A673 (cell line): Measurements from ENCODE around the gene GDF9.

Experiments
- EZH2 ChIP-seq: fragments of 200-600 bp; sonication (generic); IDR thresholded peaks from 2 replicates; pipeline ENCODE4 v1.6.1; 2017; ENCODE audit warnings: borderline replicate concordance, low read depth, mild to moderate bottlenecking, mixed read lengths, antibody characterized with exemption, low read length; ENCODE audit not compliant: poor library complexity, severe bottlenecking
- TF ChIP-seq, protein P1 (sequence below): fragments of 300-800, 200-600 bp; sonication (generic); conservative IDR thresholded peaks from 2 replicates; pipeline ENCODE4 v1.5.1; 2017; ENCODE audit warnings: low read depth, mild to moderate bottlenecking, antibody characterized with exemption, low read length, moderate library complexity, mixed read lengths

DNA sequence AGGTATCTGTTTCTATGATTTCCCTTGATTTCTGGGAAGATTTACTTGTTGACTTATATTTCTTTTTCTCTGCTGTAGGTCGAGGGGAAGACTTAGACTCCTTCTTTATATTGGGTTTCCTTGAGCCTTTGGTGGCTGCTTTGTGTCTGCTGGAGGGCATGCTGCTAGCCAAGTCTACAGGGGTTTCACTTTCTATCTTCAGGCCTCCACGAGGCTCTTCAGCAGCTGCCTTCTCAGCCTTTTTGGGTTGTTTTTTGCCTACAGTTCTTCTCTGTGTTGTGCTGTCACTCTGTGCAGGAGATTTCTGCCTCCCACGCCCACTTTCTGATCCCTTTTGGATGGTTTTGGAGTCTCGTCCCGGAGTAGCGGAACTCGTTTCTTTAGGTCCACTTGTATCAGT lies 30.4 kb upstream of the GDF9 start:
- TF ChIP-seq, protein P1, sequence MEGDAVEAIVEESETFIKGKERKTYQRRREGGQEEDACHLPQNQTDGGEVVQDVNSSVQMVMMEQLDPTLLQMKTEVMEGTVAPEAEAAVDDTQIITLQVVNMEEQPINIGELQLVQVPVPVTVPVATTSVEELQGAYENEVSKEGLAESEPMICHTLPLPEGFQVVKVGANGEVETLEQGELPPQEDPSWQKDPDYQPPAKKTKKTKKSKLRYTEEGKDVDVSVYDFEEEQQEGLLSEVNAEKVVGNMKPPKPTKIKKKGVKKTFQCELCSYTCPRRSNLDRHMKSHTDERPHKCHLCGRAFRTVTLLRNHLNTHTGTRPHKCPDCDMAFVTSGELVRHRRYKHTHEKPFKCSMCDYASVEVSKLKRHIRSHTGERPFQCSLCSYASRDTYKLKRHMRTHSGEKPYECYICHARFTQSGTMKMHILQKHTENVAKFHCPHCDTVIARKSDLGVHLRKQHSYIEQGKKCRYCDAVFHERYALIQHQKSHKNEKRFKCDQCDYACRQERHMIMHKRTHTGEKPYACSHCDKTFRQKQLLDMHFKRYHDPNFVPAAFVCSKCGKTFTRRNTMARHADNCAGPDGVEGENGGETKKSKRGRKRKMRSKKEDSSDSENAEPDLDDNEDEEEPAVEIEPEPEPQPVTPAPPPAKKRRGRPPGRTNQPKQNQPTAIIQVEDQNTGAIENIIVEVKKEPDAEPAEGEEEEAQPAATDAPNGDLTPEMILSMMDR: no peak
- TF ChIP-seq EZH2: no peak
